ENCODE data around the gene PDK1. TPM values are rescaled to one million over a fixed set of nuclear protein-coding genes. Genes with fewer than 3 reads are reported as not detected.
A peak's percentile ranks its signal among the peaks of the same experiment; 100 is the strongest.
"Not testable (repeated sequence)": the region's sequence is repeated elsewhere in the genome, so short reads cannot be mapped to it uniquely, and the experiment has no call there.

Gene PDK1
- total RNA-seq, 1 donor from 2014 or later: 22.0 TPM

GRCh38 chr2:172588931-172589330 is 33.0 kb downstream of the PDK1 start:
- Mint-ChIP-seq H3K36me3 (ENCODE audit: unreplicated experiment) (peaks cover 13% of the 10 kb centered on the region), H3K27ac (ENCODE audit: unreplicated experiment) (peak overlapping the region; percentile 20), H3K4me1 (ENCODE audit: low read depth, unreplicated experiment) (no peaks in the 10 kb centered on the region), H3K27me3 (ENCODE audit: unreplicated experiment) (peaks cover 2% of the 10 kb centered on the region), H3K4me3 (ENCODE audit: unreplicated experiment) (no peak overlapping the region), H3K9me3 (ENCODE audit: unreplicated experiment) (peaks cover 2% of the 10 kb centered on the region)
- no peak for DNase-seq
- TF ChIP-seq, protein P1, sequence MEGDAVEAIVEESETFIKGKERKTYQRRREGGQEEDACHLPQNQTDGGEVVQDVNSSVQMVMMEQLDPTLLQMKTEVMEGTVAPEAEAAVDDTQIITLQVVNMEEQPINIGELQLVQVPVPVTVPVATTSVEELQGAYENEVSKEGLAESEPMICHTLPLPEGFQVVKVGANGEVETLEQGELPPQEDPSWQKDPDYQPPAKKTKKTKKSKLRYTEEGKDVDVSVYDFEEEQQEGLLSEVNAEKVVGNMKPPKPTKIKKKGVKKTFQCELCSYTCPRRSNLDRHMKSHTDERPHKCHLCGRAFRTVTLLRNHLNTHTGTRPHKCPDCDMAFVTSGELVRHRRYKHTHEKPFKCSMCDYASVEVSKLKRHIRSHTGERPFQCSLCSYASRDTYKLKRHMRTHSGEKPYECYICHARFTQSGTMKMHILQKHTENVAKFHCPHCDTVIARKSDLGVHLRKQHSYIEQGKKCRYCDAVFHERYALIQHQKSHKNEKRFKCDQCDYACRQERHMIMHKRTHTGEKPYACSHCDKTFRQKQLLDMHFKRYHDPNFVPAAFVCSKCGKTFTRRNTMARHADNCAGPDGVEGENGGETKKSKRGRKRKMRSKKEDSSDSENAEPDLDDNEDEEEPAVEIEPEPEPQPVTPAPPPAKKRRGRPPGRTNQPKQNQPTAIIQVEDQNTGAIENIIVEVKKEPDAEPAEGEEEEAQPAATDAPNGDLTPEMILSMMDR (IDR thresholded peaks at IDR 0.05; ENCODE audit: partially characterized antibody, unreplicated experiment): no peak

DNA sequence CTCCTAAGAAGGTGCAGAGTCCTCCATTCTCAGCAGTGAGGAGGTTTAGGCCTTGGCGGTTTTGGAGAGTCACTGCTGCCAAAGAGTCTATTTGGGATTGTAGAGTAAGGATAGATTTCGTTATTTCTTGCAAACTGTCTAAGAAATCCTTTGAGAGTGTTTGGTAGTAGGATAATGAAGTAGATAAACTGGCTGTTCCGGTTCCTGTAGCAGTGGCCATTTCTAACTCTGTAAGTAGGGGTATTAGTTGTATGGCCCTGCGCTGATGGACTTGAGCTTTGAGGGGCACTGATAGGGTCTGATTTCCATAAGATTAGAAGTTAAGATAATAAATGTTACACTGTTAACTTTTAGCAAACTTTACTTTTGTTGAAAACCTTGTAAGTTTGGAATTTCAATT is 35.5 kb downstream of the PDK1 start:
- DNase-seq; H3K27me3 Mint-ChIP-seq (ENCODE audit: unreplicated experiment); H3K36me3 Mint-ChIP-seq (ENCODE audit: unreplicated experiment); H3K27ac Mint-ChIP-seq (ENCODE audit: unreplicated experiment); H3K4me3 Mint-ChIP-seq (ENCODE audit: unreplicated experiment); H3K9me3 Mint-ChIP-seq (ENCODE audit: unreplicated experiment); H3K4me1 Mint-ChIP-seq (ENCODE audit: low read depth, unreplicated experiment): not testable (repeated sequence)

DNA sequence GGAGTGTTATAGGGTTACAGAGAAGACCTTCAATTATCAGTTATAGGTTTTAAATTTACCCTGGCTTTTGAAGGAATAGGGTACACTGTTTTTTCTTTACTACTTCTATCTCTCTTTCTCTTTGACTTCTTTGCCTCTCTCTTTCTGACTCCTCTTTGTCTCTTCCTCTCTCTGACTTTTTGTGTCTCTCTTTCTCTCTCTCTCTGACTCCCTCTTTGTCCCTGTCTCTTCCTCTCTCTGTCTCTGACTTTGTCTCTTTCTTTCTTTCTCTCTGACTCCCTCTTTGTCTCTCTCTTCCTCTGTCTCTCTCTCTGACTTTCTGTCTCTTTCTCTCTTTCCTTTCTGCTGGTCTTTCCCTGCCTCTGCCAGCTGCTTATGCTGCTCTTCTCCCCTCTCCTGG is 36.3 kb downstream of the PDK1 start:
- DNase-seq; H3K36me3 Mint-ChIP-seq (ENCODE audit: unreplicated experiment); H3K9me3 Mint-ChIP-seq (ENCODE audit: unreplicated experiment); H3K27me3 Mint-ChIP-seq (ENCODE audit: unreplicated experiment); H3K4me1 Mint-ChIP-seq (ENCODE audit: low read depth, unreplicated experiment); H3K4me3 Mint-ChIP-seq (ENCODE audit: unreplicated experiment); H3K27ac Mint-ChIP-seq (ENCODE audit: unreplicated experiment): not testable (repeated sequence)

DNA sequence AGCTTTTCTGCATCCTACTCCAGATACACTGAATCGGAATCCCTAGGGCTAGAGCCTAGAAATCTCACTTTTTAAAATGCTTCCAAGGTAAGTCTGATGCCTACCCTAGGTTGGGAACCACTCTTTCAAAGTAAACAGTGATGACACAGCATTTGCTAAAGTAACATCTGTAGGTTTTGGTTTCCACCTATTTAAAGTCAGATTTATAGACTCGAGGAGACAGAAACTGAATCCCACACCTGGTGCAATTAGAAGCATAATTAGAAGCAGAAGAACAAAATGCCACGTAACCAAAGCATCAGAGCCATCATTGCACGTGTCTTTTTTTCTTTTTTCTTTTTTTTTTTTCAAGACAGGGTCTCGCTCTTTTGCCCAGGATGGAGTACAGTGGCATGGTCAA is 40.9 kb downstream of the PDK1 start:
- Mint-ChIP-seq H3K27me3 (ENCODE audit: unreplicated experiment) (no peaks in the 10 kb centered on the region), H3K4me1 (ENCODE audit: low read depth, unreplicated experiment) (no peaks in the 10 kb centered on the region), H3K36me3 (ENCODE audit: unreplicated experiment) (no peaks in the 10 kb centered on the region), H3K9me3 (ENCODE audit: unreplicated experiment) (no peaks in the 10 kb centered on the region), H3K4me3 (ENCODE audit: unreplicated experiment) (no peak overlapping the region), H3K27ac (ENCODE audit: unreplicated experiment) (no peak overlapping the region)
- TF ChIP-seq, protein P1 (IDR thresholded peaks at IDR 0.05; ENCODE audit: partially characterized antibody, unreplicated experiment): no peak
- DNase-seq: no peak

- Mint-ChIP-seq H3K27me3 (ENCODE audit: unreplicated experiment) (no peaks in the 10 kb centered on the region), H3K27ac (ENCODE audit: unreplicated experiment) (no peak overlapping the region), H3K36me3 (ENCODE audit: unreplicated experiment) (no peaks in the 10 kb centered on the region), H3K9me3 (ENCODE audit: unreplicated experiment) (no peaks in the 10 kb centered on the region), H3K4me3 (ENCODE audit: unreplicated experiment) (no peak overlapping the region), H3K4me1 (ENCODE audit: low read depth, unreplicated experiment) (no peaks in the 10 kb centered on the region)
- DNase-seq: no peak
- TF ChIP-seq, protein P1 (IDR thresholded peaks at IDR 0.05; ENCODE audit: partially characterized antibody, unreplicated experiment): no peak
Observed at GRCh38 chr2:172597176-172597842, 41.4 kb downstream of the PDK1 start.

- no peak overlapping the region for H3K27ac Mint-ChIP-seq (ENCODE audit: unreplicated experiment)
- no peak overlapping the region for H3K4me3 Mint-ChIP-seq (ENCODE audit: unreplicated experiment)
- TF ChIP-seq, protein P1 (IDR thresholded peaks at IDR 0.05; ENCODE audit: partially characterized antibody, unreplicated experiment): no peak
- H3K36me3 Mint-ChIP-seq (ENCODE audit: unreplicated experiment): peaks cover 6% of the 10 kb centered on the region
- DNase-seq: no peak
- H3K9me3 Mint-ChIP-seq (ENCODE audit: unreplicated experiment): no peaks in the 10 kb centered on the region
- no peaks in the 10 kb centered on the region for H3K4me1 Mint-ChIP-seq (ENCODE audit: low read depth, unreplicated experiment)
- no peaks in the 10 kb centered on the region for H3K27me3 Mint-ChIP-seq (ENCODE audit: unreplicated experiment)
Observed at GRCh38 chr2:172599947-172600346, 44.1 kb downstream of the PDK1 start.
